Measurements from ENCODE around the gene ARHGEF17. TPM values are rescaled to one million over a fixed set of nuclear protein-coding genes. Genes with fewer than 3 reads are reported as not detected.
A peak's percentile ranks its signal among the peaks of the same experiment; 100 is the strongest.

The ARHGEF17 gene
- total RNA-seq, 1 experiment from 2014 or later = 6.6 TPM

- H3K27me3 ChIP-seq (ENCODE audit: control insufficient read depth, insufficient read depth, low read length) = peaks cover 26% of the 10 kb centered on the region
- no peak for DNase-seq
- no peak overlapping the region for H3K4me3 ChIP-seq (ENCODE audit: insufficient read depth, low read depth, low read length)
- peaks cover 2% of the 10 kb centered on the region; the same call in 1 of the 2 replicates for H3K36me3 ChIP-seq (replicated peaks; ENCODE audit: control insufficient read depth, insufficient read depth, low read length)
Measured at GRCh38 chr11:73310076-73310475, 2.0 kb downstream of the ARHGEF17 start.

GRCh38 chr11:73310661-73311393 lies 2.8 kb downstream of the ARHGEF17 start:
- H3K27me3 ChIP-seq (ENCODE audit: control insufficient read depth, insufficient read depth, low read length) = peaks cover 26% of the 10 kb centered on the region
- peaks cover 2% of the 10 kb centered on the region; the same call in 1 of the 2 replicates for H3K36me3 ChIP-seq (replicated peaks; ENCODE audit: control insufficient read depth, insufficient read depth, low read length)
- no peak overlapping the region for H3K4me3 ChIP-seq (ENCODE audit: insufficient read depth, low read depth, low read length)
- DNase-seq = no peak

- H3K36me3 ChIP-seq (replicated peaks; ENCODE audit: control insufficient read depth, insufficient read depth, low read length) = peaks cover 2% of the 10 kb centered on the region; the same call in 1 of the 2 replicates
- DNase-seq = no peak
- peaks cover 23% of the 10 kb centered on the region for H3K27me3 ChIP-seq (ENCODE audit: control insufficient read depth, insufficient read depth, low read length)
- H3K4me3 ChIP-seq (ENCODE audit: insufficient read depth, low read depth, low read length) = no peak overlapping the region
Measured at GRCh38 chr11:73311394-73311869, 3.4 kb downstream of the ARHGEF17 start.

- peaks cover 2% of the 10 kb centered on the region; the same call in 1 of the 2 replicates for H3K36me3 ChIP-seq (replicated peaks; ENCODE audit: control insufficient read depth, insufficient read depth, low read length)
- H3K4me3 ChIP-seq (ENCODE audit: insufficient read depth, low read depth, low read length) = no peak overlapping the region
- H3K27me3 ChIP-seq (ENCODE audit: control insufficient read depth, insufficient read depth, low read length) = peaks cover 22% of the 10 kb centered on the region
- no peak for DNase-seq
Measured at GRCh38 chr11:73312036-73312435, 4.0 kb downstream of the ARHGEF17 start.

GRCh38 chr11:73312851-73313327 lies 4.8 kb downstream of the ARHGEF17 start:
- Histone ChIP-seq H3K36me3 (replicated peaks; ENCODE audit: control insufficient read depth, insufficient read depth, low read length) (peaks cover 2% of the 10 kb centered on the region; the same call in 1 of the 2 replicates), H3K4me3 (ENCODE audit: insufficient read depth, low read depth, low read length) (no peak overlapping the region), H3K27me3 (ENCODE audit: control insufficient read depth, insufficient read depth, low read length) (peaks cover 22% of the 10 kb centered on the region)
- peak; percentile 45 for DNase-seq

GRCh38 chr11:73313652-73314051 lies 5.6 kb downstream of the ARHGEF17 start:
- H3K27me3 ChIP-seq (ENCODE audit: control insufficient read depth, insufficient read depth, low read length) = peaks cover 18% of the 10 kb centered on the region
- peaks cover 2% of the 10 kb centered on the region; the same call in 1 of the 2 replicates for H3K36me3 ChIP-seq (replicated peaks; ENCODE audit: control insufficient read depth, insufficient read depth, low read length)
- H3K4me3 ChIP-seq (ENCODE audit: insufficient read depth, low read depth, low read length) = no peak overlapping the region
- no peak for DNase-seq

- Histone ChIP-seq H3K27me3 (ENCODE audit: control insufficient read depth, insufficient read depth, low read length) (peaks cover 13% of the 10 kb centered on the region), H3K4me3 (ENCODE audit: insufficient read depth, low read depth, low read length) (no peak overlapping the region), H3K36me3 (replicated peaks; ENCODE audit: control insufficient read depth, insufficient read depth, low read length) (peaks cover 2% of the 10 kb centered on the region; the same call in 1 of the 2 replicates)
- DNase-seq = peak; percentile 70
Measured at GRCh38 chr11:73314117-73314961, 6.3 kb downstream of the ARHGEF17 start.

GRCh38 chr11:73315293-73316020 lies 7.4 kb downstream of the ARHGEF17 start:
- Histone ChIP-seq H3K27me3 (ENCODE audit: control insufficient read depth, insufficient read depth, low read length) (peaks cover 3% of the 10 kb centered on the region; the same call in 1 of the 2 replicates), H3K4me3 (ENCODE audit: insufficient read depth, low read depth, low read length) (no peak overlapping the region), H3K36me3 (replicated peaks; ENCODE audit: control insufficient read depth, insufficient read depth, low read length) (peaks cover 2% of the 10 kb centered on the region; the same call in 1 of the 2 replicates)
- DNase-seq = no peak

- DNase-seq = no peak
- H3K4me3 ChIP-seq (ENCODE audit: insufficient read depth, low read depth, low read length) = no peak overlapping the region
- H3K27me3 ChIP-seq (ENCODE audit: control insufficient read depth, insufficient read depth, low read length) = no peaks in the 10 kb centered on the region; the same call in 1 of the 2 replicates
- H3K36me3 ChIP-seq (replicated peaks; ENCODE audit: control insufficient read depth, insufficient read depth, low read length) = peaks cover 2% of the 10 kb centered on the region; the same call in 1 of the 2 replicates
Measured at GRCh38 chr11:73316422-73316821, 8.3 kb downstream of the ARHGEF17 start.

GRCh38 chr11:73317373-73317772 lies 9.3 kb downstream of the ARHGEF17 start:
- Histone ChIP-seq H3K27me3 (ENCODE audit: control insufficient read depth, insufficient read depth, low read length) (no peaks in the 10 kb centered on the region; the same call in 1 of the 2 replicates), H3K36me3 (replicated peaks; ENCODE audit: control insufficient read depth, insufficient read depth, low read length) (no peaks in the 10 kb centered on the region), H3K4me3 (ENCODE audit: insufficient read depth, low read depth, low read length) (no peak overlapping the region)
- DNase-seq = no peak

- H3K36me3 ChIP-seq (replicated peaks; ENCODE audit: control insufficient read depth, insufficient read depth, low read length) = no peaks in the 10 kb centered on the region
- no peak for DNase-seq
- H3K27me3 ChIP-seq (ENCODE audit: control insufficient read depth, insufficient read depth, low read length) = no peaks in the 10 kb centered on the region; the same call in 1 of the 2 replicates
- no peak overlapping the region for H3K4me3 ChIP-seq (ENCODE audit: insufficient read depth, low read depth, low read length)
Measured at GRCh38 chr11:73317803-73318202, 9.7 kb downstream of the ARHGEF17 start.

- no peak overlapping the region for H3K4me3 ChIP-seq (ENCODE audit: insufficient read depth, low read depth, low read length)
- DNase-seq = no peak
- H3K36me3 ChIP-seq (replicated peaks; ENCODE audit: control insufficient read depth, insufficient read depth, low read length) = no peaks in the 10 kb centered on the region
- H3K27me3 ChIP-seq (ENCODE audit: control insufficient read depth, insufficient read depth, low read length) = no peaks in the 10 kb centered on the region; the same call in 1 of the 2 replicates
Measured at GRCh38 chr11:73318501-73319011, 10.5 kb downstream of the ARHGEF17 start.

GRCh38 chr11:73320763-73321603 lies 12.9 kb downstream of the ARHGEF17 start:
- no peak for DNase-seq
- no peaks in the 10 kb centered on the region; the same call in 1 of the 2 replicates for H3K36me3 ChIP-seq (replicated peaks; ENCODE audit: control insufficient read depth, insufficient read depth, low read length)
- no peaks in the 10 kb centered on the region; the same call in 1 of the 2 replicates for H3K27me3 ChIP-seq (ENCODE audit: control insufficient read depth, insufficient read depth, low read length)
- H3K4me3 ChIP-seq (ENCODE audit: insufficient read depth, low read depth, low read length) = no peak overlapping the region
